Mesothelial cell of epicardium (in vitro differentiated cells): ENCODE data around the gene CCNI. TPM values are rescaled to one million over a fixed set of nuclear protein-coding genes. Genes with fewer than 3 reads are reported as not detected.
A peak's percentile ranks its signal among the peaks of the same experiment; 100 is the strongest.

ENCODE experiments used
- DNase-seq, 2 experiments: peaks; one replicate each; pipeline ENCODE4 v3.0.0; 2021; ENCODE audit warnings: low spot score in 2 of 2; ENCODE audit not compliant: unreplicated experiment in 2 of 2
- H3K27ac Mint-ChIP-seq: 2 replicates; pipeline ENCODE4 v1.8.0; 2021; ENCODE audit warnings: mixed read lengths
- H3K27me3 Mint-ChIP-seq: 2 replicates; pipeline ENCODE4 v1.8.0; 2021; ENCODE audit warnings: low read depth, mixed read lengths
- H3K36me3 Mint-ChIP-seq: 2 replicates; pipeline ENCODE4 v1.8.0; 2021; ENCODE audit warnings: mixed read lengths
- H3K4me1 Mint-ChIP-seq: 2 replicates; pipeline ENCODE4 v1.8.0; 2021; ENCODE audit warnings: mixed read lengths
- H3K4me3 Mint-ChIP-seq: 2 replicates; pipeline ENCODE4 v1.8.0; 2021; ENCODE audit warnings: mild to moderate bottlenecking, moderate library complexity, mixed read lengths
- H3K9me3 Mint-ChIP-seq: 2 replicates; pipeline ENCODE4 v1.8.0; 2021; ENCODE audit warnings: mixed read lengths
- total RNA-seq: library from RNA; stranded (reverse); gene quantifications from 3 replicates; pipeline ENCODE4 v1.2.1, GENCODE V29; 2021
- TF ChIP-seq, protein P1 (sequence below): fragments of 200-600 bp; sonication (generic); IDR thresholded peaks from one replicate; pipeline ENCODE4 v1.5.0; 2021; ENCODE audit warnings: antibody characterized with exemption; ENCODE audit not compliant: unreplicated experiment

The CCNI gene, protein sequence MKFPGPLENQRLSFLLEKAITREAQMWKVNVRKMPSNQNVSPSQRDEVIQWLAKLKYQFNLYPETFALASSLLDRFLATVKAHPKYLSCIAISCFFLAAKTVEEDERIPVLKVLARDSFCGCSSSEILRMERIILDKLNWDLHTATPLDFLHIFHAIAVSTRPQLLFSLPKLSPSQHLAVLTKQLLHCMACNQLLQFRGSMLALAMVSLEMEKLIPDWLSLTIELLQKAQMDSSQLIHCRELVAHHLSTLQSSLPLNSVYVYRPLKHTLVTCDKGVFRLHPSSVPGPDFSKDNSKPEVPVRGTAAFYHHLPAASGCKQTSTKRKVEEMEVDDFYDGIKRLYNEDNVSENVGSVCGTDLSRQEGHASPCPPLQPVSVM
- 242 to 254 TPM (median 245 TPM) in 3 replicates for total RNA-seq

DNA sequence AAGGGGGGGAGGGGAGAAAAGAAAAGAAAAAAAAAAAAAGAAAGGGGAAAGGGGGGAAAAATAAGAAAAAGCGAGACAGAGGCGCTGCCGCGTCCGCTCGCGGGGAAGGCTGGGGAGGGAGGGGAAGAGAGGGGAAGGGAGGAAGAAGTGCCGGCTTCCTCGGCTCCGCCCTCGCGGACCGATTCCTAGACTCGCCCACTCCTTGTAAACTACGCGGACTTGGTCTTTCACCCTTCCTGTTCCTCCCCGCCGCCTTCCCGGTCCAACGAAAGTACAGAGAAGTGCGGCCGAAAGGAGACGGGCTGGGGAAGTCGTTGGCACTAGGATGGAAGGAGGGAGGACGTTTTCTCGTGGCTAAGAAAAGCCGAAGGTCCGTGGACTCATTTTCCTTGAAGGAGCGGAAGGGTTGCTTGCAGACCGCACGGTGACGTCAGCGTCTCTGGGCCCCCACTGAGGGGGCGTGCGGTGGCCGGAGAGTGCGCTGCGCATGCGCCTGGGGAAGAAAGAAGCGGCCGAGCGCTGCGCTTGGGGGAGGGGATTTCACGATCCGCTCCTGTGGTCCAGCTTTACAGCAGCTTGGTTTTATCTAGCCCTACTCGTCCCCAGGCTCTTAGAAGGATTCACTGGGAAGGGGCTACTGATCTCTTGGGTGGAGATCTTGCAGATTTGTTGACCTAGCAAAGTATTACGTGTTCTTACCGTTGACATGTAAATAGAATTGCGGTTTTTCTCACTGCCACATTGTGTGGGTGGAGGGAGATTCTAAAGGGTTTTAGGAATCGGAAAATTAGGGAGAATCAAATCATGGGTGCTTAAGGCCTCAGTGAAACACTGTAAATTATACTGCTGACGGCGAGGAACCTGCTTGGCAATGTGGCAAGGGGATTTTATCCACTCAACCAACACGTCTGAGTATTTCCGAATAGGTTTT, at the start of gene CCNI:
Gene CCNI, minus strand, starts transcription at position 121 of the 931 bp plus-strand sequence. CDS start 9,627 bp downstream, outside the sequence.
- peak within 1 kb of the TSS; percentile 100 for H3K27ac Mint-ChIP-seq

DNA sequence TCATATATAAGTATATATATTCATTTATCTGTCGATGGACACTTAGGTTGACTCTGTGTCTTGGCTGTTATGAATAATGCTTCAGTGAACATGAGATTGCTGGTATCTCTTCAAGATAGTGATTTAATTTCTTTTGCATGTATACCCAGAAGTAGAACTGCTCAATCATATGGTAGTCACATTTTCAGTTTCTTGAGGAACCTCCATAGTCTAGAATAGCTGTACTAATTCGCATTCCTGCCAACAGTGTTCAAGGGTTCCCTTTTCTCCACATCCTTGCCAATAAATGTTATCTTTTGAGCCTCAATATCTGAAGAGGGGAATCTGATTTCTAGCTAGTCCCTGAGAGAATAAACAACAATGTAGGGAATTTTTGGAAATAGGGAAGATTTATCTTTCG, 48.8 kb upstream of the CCNI start:
- no peak overlapping the region for H3K27ac Mint-ChIP-seq
- TF ChIP-seq, protein P1, sequence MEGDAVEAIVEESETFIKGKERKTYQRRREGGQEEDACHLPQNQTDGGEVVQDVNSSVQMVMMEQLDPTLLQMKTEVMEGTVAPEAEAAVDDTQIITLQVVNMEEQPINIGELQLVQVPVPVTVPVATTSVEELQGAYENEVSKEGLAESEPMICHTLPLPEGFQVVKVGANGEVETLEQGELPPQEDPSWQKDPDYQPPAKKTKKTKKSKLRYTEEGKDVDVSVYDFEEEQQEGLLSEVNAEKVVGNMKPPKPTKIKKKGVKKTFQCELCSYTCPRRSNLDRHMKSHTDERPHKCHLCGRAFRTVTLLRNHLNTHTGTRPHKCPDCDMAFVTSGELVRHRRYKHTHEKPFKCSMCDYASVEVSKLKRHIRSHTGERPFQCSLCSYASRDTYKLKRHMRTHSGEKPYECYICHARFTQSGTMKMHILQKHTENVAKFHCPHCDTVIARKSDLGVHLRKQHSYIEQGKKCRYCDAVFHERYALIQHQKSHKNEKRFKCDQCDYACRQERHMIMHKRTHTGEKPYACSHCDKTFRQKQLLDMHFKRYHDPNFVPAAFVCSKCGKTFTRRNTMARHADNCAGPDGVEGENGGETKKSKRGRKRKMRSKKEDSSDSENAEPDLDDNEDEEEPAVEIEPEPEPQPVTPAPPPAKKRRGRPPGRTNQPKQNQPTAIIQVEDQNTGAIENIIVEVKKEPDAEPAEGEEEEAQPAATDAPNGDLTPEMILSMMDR, result no peak
- H3K27me3 Mint-ChIP-seq, result no peaks in the 10 kb centered on the region
- no peak overlapping the region for H3K4me3 Mint-ChIP-seq
- no peaks in the 10 kb centered on the region for H3K36me3 Mint-ChIP-seq
- DNase-seq, result no peak
- peaks cover 39% of the 10 kb centered on the region for H3K4me1 Mint-ChIP-seq
- peaks cover 4% of the 10 kb centered on the region for H3K9me3 Mint-ChIP-seq

More for the DNA sequence above, at the start of gene CCNI:
- Mint-ChIP-seq H3K9me3 (no peaks in the 10 kb centered on the region), H3K4me1 (peaks cover 31% of the 10 kb centered on the region), H3K4me3 (peak within 1 kb of the TSS; percentile 99), H3K36me3 (no peaks in the 10 kb centered on the region), H3K27me3 (no peaks in the 10 kb centered on the region)
- TF ChIP-seq, protein P1, result no peak
- peak; percentile 96 to 97 for DNase-seq

DNA sequence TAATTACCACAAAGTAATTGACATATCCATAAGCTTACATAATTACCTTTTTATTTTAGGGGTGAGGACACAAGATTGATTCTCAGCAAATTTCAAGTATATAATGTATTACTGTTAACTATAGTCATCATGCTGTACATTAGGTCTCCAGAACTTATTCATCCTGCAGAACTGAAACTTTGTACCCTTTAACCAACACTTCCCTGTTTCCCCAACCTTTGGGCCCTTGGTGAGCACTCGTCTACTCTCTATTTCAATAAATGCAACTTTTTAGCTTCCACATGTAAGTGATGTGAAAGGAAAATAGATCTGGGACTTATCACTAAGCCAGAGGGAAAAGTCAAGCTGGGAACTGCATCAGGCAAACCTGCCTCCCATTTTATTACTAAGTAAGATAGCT, 47.6 kb upstream of the CCNI start:
- TF ChIP-seq, protein P1, result no peak
- Mint-ChIP-seq H3K36me3 (no peaks in the 10 kb centered on the region), H3K9me3 (no peaks in the 10 kb centered on the region), H3K27ac (peak overlapping the region; percentile 55), H3K27me3 (no peaks in the 10 kb centered on the region), H3K4me3 (no peak overlapping the region), H3K4me1 (peaks cover 39% of the 10 kb centered on the region)
- no peak for DNase-seq

DNA sequence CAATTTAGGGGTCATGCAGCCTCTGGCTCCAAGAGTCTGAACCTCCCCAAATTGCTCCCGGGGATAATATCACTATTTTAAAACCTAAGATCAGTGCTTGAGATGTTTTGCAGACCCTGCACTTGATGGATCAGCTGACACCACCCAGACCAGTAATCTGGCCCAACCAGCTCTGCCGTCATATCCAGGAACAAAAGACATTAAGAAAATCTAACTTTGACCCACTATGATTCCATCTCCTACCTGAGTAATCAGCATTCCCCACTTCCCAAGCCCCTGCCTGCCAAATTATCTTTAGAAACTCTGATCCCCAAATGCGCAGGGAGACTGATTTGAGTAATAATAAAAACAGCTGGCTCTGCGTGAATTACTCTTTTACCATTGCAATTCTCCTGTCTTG, 46.9 kb upstream of the CCNI start:
- peak overlapping the region; percentile 70 for H3K27ac Mint-ChIP-seq
- peaks cover 39% of the 10 kb centered on the region for H3K4me1 Mint-ChIP-seq
- DNase-seq, result no peak
- no peaks in the 10 kb centered on the region for H3K27me3 Mint-ChIP-seq
- peaks cover under 1% of the 10 kb centered on the region for H3K9me3 Mint-ChIP-seq
- H3K36me3 Mint-ChIP-seq, result no peaks in the 10 kb centered on the region
- peak overlapping the region; percentile 41 for H3K4me3 Mint-ChIP-seq
- TF ChIP-seq, protein P1, result no peak

DNA sequence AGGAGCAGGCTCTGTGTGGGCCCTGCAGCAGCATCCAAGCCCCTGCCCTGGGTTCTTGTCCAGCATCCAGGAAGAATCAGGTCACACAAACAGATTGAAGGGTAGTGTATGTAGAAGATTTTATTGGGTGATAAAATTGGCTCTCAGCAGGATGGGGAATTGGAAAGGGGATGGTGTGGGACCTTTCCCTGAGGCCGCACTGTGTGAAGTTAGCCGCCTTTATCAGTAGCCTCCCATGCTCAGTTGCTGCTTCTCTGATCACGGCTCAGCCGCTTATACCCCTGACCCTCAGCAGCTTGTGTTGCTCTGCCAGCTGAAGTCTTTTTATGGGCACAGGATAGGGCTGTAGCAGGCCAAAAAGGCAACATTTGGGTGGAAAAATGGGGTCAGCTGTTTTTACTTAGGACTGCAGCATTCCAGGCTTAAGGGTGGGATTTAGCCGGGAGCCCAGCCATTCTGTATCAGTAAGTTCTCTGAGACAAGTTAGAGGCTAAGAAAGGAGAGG, 46.0 kb upstream of the CCNI start:
- H3K4me3 Mint-ChIP-seq, result no peak overlapping the region
- H3K27ac Mint-ChIP-seq, result peak overlapping the region; percentile 70
- peaks cover 39% of the 10 kb centered on the region for H3K4me1 Mint-ChIP-seq
- peaks cover 5% of the 10 kb centered on the region for H3K9me3 Mint-ChIP-seq
- H3K27me3 Mint-ChIP-seq, result no peaks in the 10 kb centered on the region
- TF ChIP-seq, protein P1, result no peak
- no peak for DNase-seq
- H3K36me3 Mint-ChIP-seq, result no peaks in the 10 kb centered on the region
